SK-N-SH (cell line): ENCODE results near the gene FTCD. TPM values are rescaled to one million over a fixed set of nuclear protein-coding genes. Genes with fewer than 3 reads are reported as not detected.

Experiments
- CTCF ChIA-PET: fragments of 300-600, 350-600 bp; formaldehyde crosslinking; extraction: SDS; loops from one replicate; lab custom pipeline; 2021; lab: Yijun Ruan, JAX
- POLR2A ChIA-PET: fragments of 350-600 bp; sonication (Branson Sonifier 250); formaldehyde crosslinking; extraction: SDS; loops from one replicate; lab custom pipeline; 2020; ENCODE audit warnings: antibody characterized with exemption, inconsistent platforms; lab: Yijun Ruan, JAX
- DNase-seq: peaks from one replicate; pipeline ENCODE4 v3.0.0; 2012
- H2AFZ ChIP-seq: fragments of 200-600 bp; sonication (generic); 2 replicates; pipeline ENCODE4 v1.8.1; 2016; ENCODE audit warnings: antibody characterized with exemption, mild to moderate bottlenecking, low read depth
- H3F3A ChIP-seq: fragments of 200-600 bp; sonication (generic); replicated peaks from 2 replicates; pipeline ENCODE3; 2016; ENCODE audit warnings: antibody characterized with exemption, mild to moderate bottlenecking; ENCODE audit not compliant: insufficient read depth
- H3K27ac ChIP-seq, 2 experiments: fragments of 200-500 bp in 1 of 2; fragments of 200-600 bp in 1 of 2; sonication (Bioruptor generic) in 1 of 2; sonication (generic), shearing (Covaris generic) in 1 of 2; 2 replicates each; pipeline versions ENCODE4 v1.5.1 to v1.6.1; 2014 to 2016; ENCODE audit warnings: low read depth in 2 of 2, inconsistent platforms in 1 of 2, low read length in 1 of 2, mild to moderate bottlenecking in 1 of 2, mixed read lengths in 1 of 2
- H3K27me3 ChIP-seq: fragments of 200-600 bp; sonication (generic), shearing (Covaris generic); 2 replicates; pipeline ENCODE4 v1.6.1; 2016; ENCODE audit warnings: mixed run types; ENCODE audit not compliant: insufficient read depth
- H3K36me3 ChIP-seq, 2 experiments: fragments of 200-500 bp in 1 of 2; fragments of 200-600 bp in 1 of 2; sonication (Bioruptor generic) in 1 of 2; sonication (generic) in 1 of 2; replicated peaks in 1 of 2; 2 replicates each; pipeline versions ENCODE3 to v1.5.1; 2014 to 2016; ENCODE audit warnings: low read length in 1 of 2, mild to moderate bottlenecking in 1 of 2; ENCODE audit not compliant: insufficient read depth in 2 of 2, control insufficient read depth in 1 of 2
- H3K4me1 ChIP-seq, 2 experiments: fragments of 200-500 bp in 1 of 2; fragments of 200-600 bp in 1 of 2; sonication (Bioruptor generic) in 1 of 2; sonication (generic), shearing (Covaris generic) in 1 of 2; 2 replicates each; pipeline versions ENCODE4 v1.5.1 to v1.6.1; 2014 to 2016; ENCODE audit warnings: low read depth in 1 of 2, low read length in 1 of 2, mixed run types in 1 of 2; ENCODE audit not compliant: insufficient read depth in 2 of 2, control insufficient read depth in 1 of 2
- H3K4me2 ChIP-seq: fragments of 200-600 bp; sonication (generic), shearing (Covaris generic); 2 replicates; pipeline ENCODE4 v1.6.1; 2017; ENCODE audit warnings: mixed run types
- H3K4me3 ChIP-seq, 2 experiments: fragments of 200-500 bp in 1 of 2; fragments of 200-600 bp in 1 of 2; sonication (Bioruptor generic) in 1 of 2; sonication (generic), shearing (Covaris generic) in 1 of 2; 2 replicates each; pipeline versions ENCODE4 v1.5.1 to v1.8.1; 2014 to 2016; ENCODE audit warnings: low read depth in 2 of 2, inconsistent platforms in 1 of 2, low read length in 1 of 2, mild to moderate bottlenecking in 1 of 2, mixed read lengths in 1 of 2, moderate library complexity in 1 of 2
- H3K79me2 ChIP-seq: fragments of 200-600 bp; sonication (generic); 2 replicates; pipeline ENCODE4 v1.8.1; 2017; ENCODE audit warnings: mild to moderate bottlenecking; ENCODE audit not compliant: insufficient read depth
- H3K9ac ChIP-seq: fragments of 200-600 bp; sonication (generic); 2 replicates; pipeline ENCODE4 v1.6.1; 2017; ENCODE audit warnings: mixed run types
- H3K9me2 ChIP-seq: fragments of 200-600 bp; sonication (generic); 2 replicates; pipeline ENCODE4 v1.6.1; 2017; ENCODE audit warnings: mixed run types
- H3K9me3 ChIP-seq: fragments of 200-600 bp; sonication (generic); 2 replicates; pipeline ENCODE4 v1.6.1; 2017; ENCODE audit warnings: mixed run types, mild to moderate bottlenecking, moderate library complexity
- H4K20me1 ChIP-seq: fragments of 200-600 bp; sonication (generic); 2 replicates; pipeline ENCODE4 v1.6.1; 2017; ENCODE audit warnings: mild to moderate bottlenecking, mixed run types; ENCODE audit not compliant: insufficient read depth
- ELF1 ChIP-seq: IDR thresholded peaks from 2 replicates; pipeline ENCODE4 v1.4.0; 2012
- EP300 ChIP-seq, 2 experiments: IDR thresholded peaks; 2 replicates each; pipeline versions ENCODE4 v1.4.0 to v1.6.1; 2012; ENCODE audit warnings: borderline replicate concordance in 1 of 2, low read depth in 1 of 2, low read length in 1 of 2
- FOSL2 ChIP-seq: IDR thresholded peaks from 2 replicates; pipeline ENCODE4 v1.4.0; 2012; ENCODE audit warnings: low read depth, mild to moderate bottlenecking, moderate library complexity, borderline replicate concordance
- GATA2 ChIP-seq: sonication (generic); formaldehyde crosslinking; IDR thresholded peaks from 2 replicates; pipeline ENCODE4 v1.5.0; 2020; ENCODE audit warnings: mild to moderate bottlenecking, missing genetic modification reagents
- JUND ChIP-seq: IDR thresholded peaks from 2 replicates; pipeline ENCODE4 v1.4.0; 2012
- MEF2A ChIP-seq: IDR thresholded peaks from 2 replicates; pipeline ENCODE4 v1.4.0; 2012; ENCODE audit warnings: low read depth, borderline replicate concordance
- NFIC ChIP-seq: IDR thresholded peaks from 2 replicates; pipeline ENCODE4 v1.4.0; 2012; ENCODE audit warnings: borderline replicate concordance
- NRF1 ChIP-seq: IDR thresholded peaks from 2 replicates; pipeline ENCODE4 v1.6.1; 2012; ENCODE audit warnings: low read depth, mild to moderate bottlenecking, low read length
- RAD21 ChIP-seq: IDR thresholded peaks from 2 replicates; pipeline ENCODE4 v1.6.1; 2012; ENCODE audit warnings: mild to moderate bottlenecking, low read length
- RCOR1 ChIP-seq: fragments of 150-350 bp; IDR thresholded peaks from 2 replicates; pipeline ENCODE4 v1.6.1; 2017; ENCODE audit warnings: antibody characterized with exemption, low read length
- SMC3 ChIP-seq: IDR thresholded peaks from 2 replicates; pipeline ENCODE4 v1.6.1; 2012; ENCODE audit warnings: low read depth, low read length, improper control_type of control experiment
- TAF1 ChIP-seq: IDR thresholded peaks from 2 replicates; pipeline ENCODE4 v1.6.1; 2012; ENCODE audit warnings: low read depth, mild to moderate bottlenecking, low read length, moderate library complexity, borderline replicate concordance
- TCF12 ChIP-seq: IDR thresholded peaks from 2 replicates; pipeline ENCODE4 v1.4.0; 2012
- TEAD4 ChIP-seq: IDR thresholded peaks from 2 replicates; pipeline ENCODE4 v1.4.0; 2012; ENCODE audit warnings: mild to moderate bottlenecking, borderline replicate concordance; ENCODE audit not compliant: insufficient read depth
- WGBS: methylation state at CpG from one replicate; pipeline ENCODE4 v1.1.6; 2017; ENCODE audit warnings: low lambda C conversion rate; 5-methylcytosine and 5-hydroxymethylcytosine counted together
- polyA plus RNA-seq, 3 experiments: library from polyadenylated mRNA; depleted of rRNA; stranded (reverse); fragments of >200 nt; gene quantifications; 2 replicates each; pipeline ENCODE4 v1.2.3, GENCODE V29; 2012
- TF ChIP-seq, protein P1 (sequence below): IDR thresholded peaks from 2 replicates; pipeline ENCODE4 v1.4.0; 2012; ENCODE audit warnings: low read depth, borderline replicate concordance
- TF ChIP-seq, protein P2 (sequence below): IDR thresholded peaks from 2 replicates; pipeline ENCODE4; 2012
- TF ChIP-seq, protein P3 (sequence below): IDR thresholded peaks from 2 replicates; pipeline ENCODE4 v1.4.0; 2012; ENCODE audit warnings: low read depth
- TF ChIP-seq, protein P4 (sequence below): fragments of 150-350 bp; IDR thresholded peaks from 2 replicates; pipeline ENCODE4 v1.6.1; 2017; ENCODE audit warnings: antibody characterized with exemption, low read length, low read depth, borderline replicate concordance
- TF ChIP-seq, protein P5 (sequence below): fragments of 150-350 bp; IDR thresholded peaks from 2 replicates; pipeline ENCODE4 v1.6.1; 2016; ENCODE audit warnings: mild to moderate bottlenecking, low read depth, low read length

FTCD gene
- polyA plus RNA-seq, 1 of the 3 experiments (the other 2 are of a cell fraction), result 0.33 TPM

DNA sequence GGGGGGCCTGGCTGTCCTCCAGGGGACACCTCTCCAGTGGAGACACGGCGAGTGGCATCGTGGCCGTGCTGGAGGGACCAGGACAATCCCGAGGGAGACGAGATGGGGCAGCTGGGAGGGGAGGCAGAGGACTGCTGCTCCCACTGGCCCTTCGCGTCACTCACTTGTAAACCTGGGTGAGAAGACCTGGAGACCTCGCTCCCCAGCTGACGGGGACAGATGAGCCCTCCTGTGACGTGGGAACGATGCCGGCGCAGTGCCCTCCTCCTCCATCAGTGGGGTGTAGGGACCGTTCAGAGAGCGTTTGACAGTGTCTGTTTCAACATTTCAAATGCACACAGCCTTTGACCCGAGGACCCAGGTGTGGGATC lies 24.3 kb upstream of the FTCD start:
- Histone ChIP-seq H3K27me3 (no peaks in the 10 kb centered on the region), H4K20me1 (no peaks in the 10 kb centered on the region), H3K79me2 (no peaks in the 10 kb centered on the region), H3K4me3 (no peak overlapping the region), H3K36me3 (no peaks in the 10 kb centered on the region), H3K9me2 (no peaks in the 10 kb centered on the region), H3F3A (peaks cover 4% of the 10 kb centered on the region), H2AFZ (no peak overlapping the region), H3K4me1 (peaks cover 0 to 6% of the 10 kb centered on the region in 2 experiments; a peak in 1 of 4 replicates), H3K9me3 (no peaks in the 10 kb centered on the region), H3K4me2 (no peak overlapping the region), H3K27ac (no peak overlapping the region), H3K9ac (no peak overlapping the region)
- ChIA-PET CTCF (no interaction called here), POLR2A (no interaction called here)
- 84% methylated on average over 7 of the region's 17 CpGs for WGBS
- TF ChIP-seq ELF1 (no peak), RAD21 (no peak), NRF1 (no peak), JUND (no peak), SMC3 (no peak), NFIC (no peak), GATA2 (CRISPR knock-in tag) (no peak), TEAD4 (no peak), TAF1 (no peak), MEF2A (no peak), FOSL2 (no peak), TCF12 (no peak), RCOR1 (no peak), EP300 (IDR thresholded peaks at IDR 0.05; ENCODE audit: borderline replicate concordance in 1 of 2, low read depth in 1 of 2, low read length in 1 of 2) (no peak)
- TF ChIP-seq, protein P1, sequence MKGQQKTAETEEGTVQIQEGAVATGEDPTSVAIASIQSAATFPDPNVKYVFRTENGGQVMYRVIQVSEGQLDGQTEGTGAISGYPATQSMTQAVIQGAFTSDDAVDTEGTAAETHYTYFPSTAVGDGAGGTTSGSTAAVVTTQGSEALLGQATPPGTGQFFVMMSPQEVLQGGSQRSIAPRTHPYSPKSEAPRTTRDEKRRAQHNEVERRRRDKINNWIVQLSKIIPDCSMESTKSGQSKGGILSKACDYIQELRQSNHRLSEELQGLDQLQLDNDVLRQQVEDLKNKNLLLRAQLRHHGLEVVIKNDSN, result no peak
- TF ChIP-seq, protein P2, sequence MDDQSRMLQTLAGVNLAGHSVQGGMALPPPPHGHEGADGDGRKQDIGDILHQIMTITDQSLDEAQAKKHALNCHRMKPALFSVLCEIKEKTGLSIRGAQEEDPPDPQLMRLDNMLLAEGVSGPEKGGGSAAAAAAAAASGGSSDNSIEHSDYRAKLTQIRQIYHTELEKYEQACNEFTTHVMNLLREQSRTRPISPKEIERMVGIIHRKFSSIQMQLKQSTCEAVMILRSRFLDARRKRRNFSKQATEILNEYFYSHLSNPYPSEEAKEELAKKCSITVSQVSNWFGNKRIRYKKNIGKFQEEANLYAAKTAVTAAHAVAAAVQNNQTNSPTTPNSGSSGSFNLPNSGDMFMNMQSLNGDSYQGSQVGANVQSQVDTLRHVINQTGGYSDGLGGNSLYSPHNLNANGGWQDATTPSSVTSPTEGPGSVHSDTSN, result no peak
- TF ChIP-seq, protein P3, sequence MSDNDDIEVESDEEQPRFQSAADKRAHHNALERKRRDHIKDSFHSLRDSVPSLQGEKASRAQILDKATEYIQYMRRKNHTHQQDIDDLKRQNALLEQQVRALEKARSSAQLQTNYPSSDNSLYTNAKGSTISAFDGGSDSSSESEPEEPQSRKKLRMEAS, result no peak
- TF ChIP-seq, protein P4, sequence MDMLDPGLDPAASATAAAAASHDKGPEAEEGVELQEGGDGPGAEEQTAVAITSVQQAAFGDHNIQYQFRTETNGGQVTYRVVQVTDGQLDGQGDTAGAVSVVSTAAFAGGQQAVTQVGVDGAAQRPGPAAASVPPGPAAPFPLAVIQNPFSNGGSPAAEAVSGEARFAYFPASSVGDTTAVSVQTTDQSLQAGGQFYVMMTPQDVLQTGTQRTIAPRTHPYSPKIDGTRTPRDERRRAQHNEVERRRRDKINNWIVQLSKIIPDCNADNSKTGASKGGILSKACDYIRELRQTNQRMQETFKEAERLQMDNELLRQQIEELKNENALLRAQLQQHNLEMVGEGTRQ, result no peak
- TF ChIP-seq, protein P5, sequence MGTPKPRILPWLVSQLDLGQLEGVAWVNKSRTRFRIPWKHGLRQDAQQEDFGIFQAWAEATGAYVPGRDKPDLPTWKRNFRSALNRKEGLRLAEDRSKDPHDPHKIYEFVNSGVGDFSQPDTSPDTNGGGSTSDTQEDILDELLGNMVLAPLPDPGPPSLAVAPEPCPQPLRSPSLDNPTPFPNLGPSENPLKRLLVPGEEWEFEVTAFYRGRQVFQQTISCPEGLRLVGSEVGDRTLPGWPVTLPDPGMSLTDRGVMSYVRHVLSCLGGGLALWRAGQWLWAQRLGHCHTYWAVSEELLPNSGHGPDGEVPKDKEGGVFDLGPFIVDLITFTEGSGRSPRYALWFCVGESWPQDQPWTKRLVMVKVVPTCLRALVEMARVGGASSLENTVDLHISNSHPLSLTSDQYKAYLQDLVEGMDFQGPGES, result no peak
- DNase-seq, result no peak
